Erythroblast (primary cell): ENCODE data around the gene FOXP1.

Experiments
- GATA1 ChIP-seq: IDR thresholded peaks from 2 replicates; pipeline ENCODE4 v1.6.1; 2011; ENCODE audit warnings: low read depth, mild to moderate bottlenecking, control low read depth, low read length, moderate library complexity
- POLR2A ChIP-seq: IDR thresholded peaks from 2 replicates; pipeline ENCODE4 v1.6.1; 2011; ENCODE audit warnings: mild to moderate bottlenecking, low read length

GRCh38 chr3:71453822-71454511 is 129.6 kb downstream of the FOXP1 start:
- no peak for TF ChIP-seq POLR2A
- TF ChIP-seq GATA1 = no peak
